Eye (tissue), 1 donor: ENCODE measurements around the gene HSPB1.
"Not testable (repeated sequence)": the region's sequence is repeated elsewhere in the genome, so short reads cannot be mapped to it uniquely, and the experiment has no call there.

Experiments
- DNase-seq: peaks from one replicate; pipeline ENCODE4 v3.0.0-alpha.2; 2015

Gene HSPB1

GRCh38 chr7:76335417-76335816, 32.9 kb downstream of the HSPB1 start:
- not testable (repeated sequence) for DNase-seq

GRCh38 chr7:76336094-76336493, 33.6 kb downstream of the HSPB1 start:
- DNase-seq, result no peak

GRCh38 chr7:76337147-76337546, 34.7 kb downstream of the HSPB1 start:
- no peak for DNase-seq

- DNase-seq, result no peak
Measured at GRCh38 chr7:76338298-76339084, 36.0 kb downstream of the HSPB1 start.

- DNase-seq, result no peak
Measured at GRCh38 chr7:76340617-76341131, 38.2 kb downstream of the HSPB1 start.

GRCh38 chr7:76342222-76342621, 39.7 kb downstream of the HSPB1 start:
- no peak for DNase-seq

GRCh38 chr7:76343294-76343930, 40.9 kb downstream of the HSPB1 start:
- DNase-seq, result no peak

GRCh38 chr7:76343931-76344321, 41.5 kb downstream of the HSPB1 start:
- no peak for DNase-seq

GRCh38 chr7:76346097-76346496, 43.6 kb downstream of the HSPB1 start:
- no peak for DNase-seq

- DNase-seq, result no peak
Measured at GRCh38 chr7:76346778-76347177, 44.3 kb downstream of the HSPB1 start.

- DNase-seq, result no peak
Measured at GRCh38 chr7:76347710-76348109, 45.2 kb downstream of the HSPB1 start.

GRCh38 chr7:76349313-76349885, 46.9 kb downstream of the HSPB1 start:
- no peak for DNase-seq

- no peak for DNase-seq
Measured at GRCh38 chr7:76351372-76351771, 48.9 kb downstream of the HSPB1 start.

GRCh38 chr7:76352193-76352592, 49.7 kb downstream of the HSPB1 start:
- DNase-seq, result no peak

- no peak for DNase-seq
Measured at GRCh38 chr7:76353744-76354143, 51.3 kb downstream of the HSPB1 start.
